GM23338 (cell line): ENCODE results near the gene MAP2K3. TPM values are rescaled to one million over a fixed set of nuclear protein-coding genes. Genes with fewer than 3 reads are reported as not detected.

Experiments
- ATAC-seq: fragments of 200-7000 bp; cut with Tn5 transposase; 3 replicates; pipeline ENCODE4 v1.9.1; 2020
- DNase-seq: peaks from one replicate; pipeline ENCODE4 v3.0.0-alpha.2; 2015; ENCODE audit warnings: low spot score
- H2AFZ ChIP-seq: fragments of 200-600 bp; sonication (generic); 2 replicates; pipeline ENCODE4 v1.8.0; 2016; ENCODE audit warnings: antibody characterized with exemption, mild to moderate bottlenecking, moderate library complexity
- H3F3A ChIP-seq: fragments of 200-600 bp; sonication (generic); replicated peaks from 2 replicates; pipeline ENCODE4 v1.8.0; 2017; ENCODE audit warnings: antibody characterized with exemption, mixed run types, low read depth
- H3K27ac ChIP-seq: fragments of 200-600 bp; sonication (generic); 2 replicates; pipeline ENCODE4 v1.6.1; 2016; ENCODE audit warnings: low read depth
- H3K27me3 ChIP-seq: fragments of 200-600 bp; sonication (generic); 2 replicates; pipeline ENCODE4 v1.8.0; 2016; ENCODE audit warnings: mild to moderate bottlenecking, mixed run types, moderate library complexity; ENCODE audit not compliant: insufficient read depth
- H3K36me3 ChIP-seq: fragments of 200-600 bp; sonication (generic); 2 replicates; pipeline ENCODE4 v1.8.0; 2016; ENCODE audit warnings: mild to moderate bottlenecking; ENCODE audit not compliant: insufficient read depth
- H3K4me1 ChIP-seq: fragments of 200-600 bp; sonication (generic); 2 replicates; pipeline ENCODE4 v1.8.0; 2016; ENCODE audit warnings: mild to moderate bottlenecking, moderate library complexity; ENCODE audit not compliant: insufficient read depth
- H3K4me2 ChIP-seq: fragments of 200-600 bp; sonication (generic); 2 replicates; pipeline ENCODE4 v1.7.1; 2017; ENCODE audit warnings: mixed run types
- H3K4me3 ChIP-seq: fragments of 200-600 bp; sonication (generic); 2 replicates; pipeline ENCODE4 v1.6.1; 2016; ENCODE audit warnings: mixed run types
- H3K79me2 ChIP-seq: fragments of 200-600 bp; sonication (generic); replicated peaks from 2 replicates; pipeline ENCODE4 v1.8.0; 2017; ENCODE audit warnings: mild to moderate bottlenecking; ENCODE audit not compliant: insufficient read depth
- H3K9me2 ChIP-seq: fragments of 200-600 bp; sonication (generic); 2 replicates; pipeline ENCODE4 v1.8.0; 2017; ENCODE audit not compliant: insufficient read depth
- H4K20me1 ChIP-seq: fragments of 200-600 bp; sonication (generic); replicated peaks from 2 replicates; pipeline ENCODE4 v1.8.0; 2017; ENCODE audit warnings: mild to moderate bottlenecking; ENCODE audit not compliant: insufficient read depth
- H3K27ac Mint-ChIP-seq: 2 replicates; pipeline ENCODE4 v1.8.0; 2020; ENCODE audit warnings: inconsistent platforms, mild to moderate bottlenecking, moderate library complexity, mixed read lengths
- H3K27me3 Mint-ChIP-seq: 3 replicates; pipeline ENCODE4 v1.8.0; 2022; ENCODE audit warnings: low read depth, mild to moderate bottlenecking, moderate library complexity, mixed read lengths, inconsistent platforms; ENCODE audit not compliant: insufficient read depth, poor library complexity
- H3K36me3 Mint-ChIP-seq: 3 replicates; pipeline ENCODE4 v1.8.0; 2021; ENCODE audit warnings: low read depth, mild to moderate bottlenecking, inconsistent platforms, moderate library complexity, mixed read lengths
- H3K4me1 Mint-ChIP-seq: 3 replicates; pipeline ENCODE4 v1.8.0; 2020; ENCODE audit warnings: mild to moderate bottlenecking, inconsistent platforms, mixed read lengths
- H3K4me3 Mint-ChIP-seq: 3 replicates; pipeline ENCODE4 v1.8.0; 2021; ENCODE audit warnings: moderate library complexity, mild to moderate bottlenecking, inconsistent platforms, mixed read lengths
- H3K9me3 Mint-ChIP-seq: 3 replicates; pipeline ENCODE4 v1.8.0; 2020; ENCODE audit warnings: moderate library complexity, mild to moderate bottlenecking, inconsistent platforms, mixed read lengths
- EZH2 ChIP-seq: fragments of 200-600 bp; sonication (generic); IDR thresholded peaks from one replicate; pipeline ENCODE4 v1.8.0; 2017; ENCODE audit warnings: antibody characterized with exemption, mild to moderate bottlenecking, low read depth; ENCODE audit not compliant: unreplicated experiment
- EZH2phosphoT487 ChIP-seq: fragments of 200-600 bp; sonication (generic); IDR thresholded peaks from one replicate; pipeline ENCODE4 v1.8.1; 2018; ENCODE audit warnings: antibody characterized with exemption; ENCODE audit not compliant: unreplicated experiment
- JUNB ChIP-seq: IDR thresholded peaks from one replicate; pipeline ENCODE4 v1.6.1; 2016; ENCODE audit warnings: antibody characterized with exemption; ENCODE audit not compliant: unreplicated experiment
- NANOG ChIP-seq: IDR thresholded peaks from 2 replicates; pipeline ENCODE4 v1.6.1; 2016; ENCODE audit warnings: antibody characterized with exemption, borderline replicate concordance
- POLR2AphosphoS5 ChIP-seq: IDR thresholded peaks from 2 replicates; pipeline ENCODE4 v1.6.1; 2016; ENCODE audit warnings: antibody characterized with exemption, low read depth
- REST ChIP-seq: IDR thresholded peaks from one replicate; pipeline ENCODE4 v1.6.1; 2018; ENCODE audit warnings: antibody characterized with exemption; ENCODE audit not compliant: unreplicated experiment
- STAT1 ChIP-seq: IDR thresholded peaks from one replicate; pipeline ENCODE4 v1.6.1; 2016; ENCODE audit warnings: antibody characterized with exemption; ENCODE audit not compliant: unreplicated experiment
- ZNF114 ChIP-seq: fragments of 250-450 bp; sonication (Bioruptor Pico); IDR thresholded peaks from 2 replicates; pipeline ENCODE4 v1.5.0; 2020; ENCODE audit warnings: mild to moderate bottlenecking, moderate library complexity
- ZNF331 ChIP-seq: fragments of 250-450 bp; sonication (Bioruptor Pico); IDR thresholded peaks from 2 replicates; pipeline ENCODE4 v1.5.0; 2020; ENCODE audit warnings: low read depth, mild to moderate bottlenecking, moderate library complexity
- polyA plus RNA-seq: library from polyadenylated mRNA; unstranded; fragments of >200 nt; fragmentation: Nextera tagmentation; extraction: Ambion mirVana; gene quantifications from 2 replicates; pipeline ENCODE4 v1.2.1, GENCODE V29; 2016
- total RNA-seq: library from RNA; depleted of rRNA; stranded (reverse); fragments of >200 nt; shearing (Covaris generic); gene quantifications from 2 replicates; pipeline ENCODE4 v1.2.3, GENCODE V29; 2014
- TF ChIP-seq, protein P1 (sequence below), 2 experiments: fragments of 200-600 bp in 1 of 2; sonication (generic) in 1 of 2; conservative IDR thresholded peaks; 2 replicates each; pipeline versions ENCODE4 v1.5.1 to v1.6.1; 2016 to 2017; ENCODE audit warnings: antibody characterized with exemption in 2 of 2, low read depth in 2 of 2, mild to moderate bottlenecking in 2 of 2, moderate library complexity in 1 of 2

MAP2K3 gene
- total and polyA plus RNA-seq, 2 experiments from 2014 or later, result 28.5 to 31.7 TPM

GRCh38 chr17:21361020-21361809 is 76.7 kb downstream of the MAP2K3 start:
- Histone ChIP-seq H3K36me3 (no peaks in the 10 kb centered on the region), H3K4me2 (no peak overlapping the region), H3K27ac (no peak overlapping the region), H3K4me1 (no peaks in the 10 kb centered on the region; the same call in 1 of the 2 replicates), H3K27me3 (no peaks in the 10 kb centered on the region), H3F3A (no peaks in the 10 kb centered on the region), H2AFZ (no peak overlapping the region), H3K79me2 (no peaks in the 10 kb centered on the region), H4K20me1 (no peaks in the 10 kb centered on the region), H3K9me2 (no peaks in the 10 kb centered on the region; the same call in 1 of the 2 replicates), H3K4me3 (no peak overlapping the region)
- TF ChIP-seq, protein P1, sequence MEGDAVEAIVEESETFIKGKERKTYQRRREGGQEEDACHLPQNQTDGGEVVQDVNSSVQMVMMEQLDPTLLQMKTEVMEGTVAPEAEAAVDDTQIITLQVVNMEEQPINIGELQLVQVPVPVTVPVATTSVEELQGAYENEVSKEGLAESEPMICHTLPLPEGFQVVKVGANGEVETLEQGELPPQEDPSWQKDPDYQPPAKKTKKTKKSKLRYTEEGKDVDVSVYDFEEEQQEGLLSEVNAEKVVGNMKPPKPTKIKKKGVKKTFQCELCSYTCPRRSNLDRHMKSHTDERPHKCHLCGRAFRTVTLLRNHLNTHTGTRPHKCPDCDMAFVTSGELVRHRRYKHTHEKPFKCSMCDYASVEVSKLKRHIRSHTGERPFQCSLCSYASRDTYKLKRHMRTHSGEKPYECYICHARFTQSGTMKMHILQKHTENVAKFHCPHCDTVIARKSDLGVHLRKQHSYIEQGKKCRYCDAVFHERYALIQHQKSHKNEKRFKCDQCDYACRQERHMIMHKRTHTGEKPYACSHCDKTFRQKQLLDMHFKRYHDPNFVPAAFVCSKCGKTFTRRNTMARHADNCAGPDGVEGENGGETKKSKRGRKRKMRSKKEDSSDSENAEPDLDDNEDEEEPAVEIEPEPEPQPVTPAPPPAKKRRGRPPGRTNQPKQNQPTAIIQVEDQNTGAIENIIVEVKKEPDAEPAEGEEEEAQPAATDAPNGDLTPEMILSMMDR (conservative IDR thresholded peaks at IDR 0.05; ENCODE audit: low read depth in 2 of 2), result no peak
- TF ChIP-seq EZH2 (no peak), REST (no peak), STAT1 (no peak), NANOG (no peak), POLR2AphosphoS5 (no peak), EZH2phosphoT487 (no peak), ZNF114 (CRISPR knock-in tag) (no peak), JUNB (no peak), ZNF331 (CRISPR knock-in tag) (no peak)
- H3K4me3 Mint-ChIP-seq, result no peak overlapping the region
- peaks cover 4% of the 10 kb centered on the region; the same call in 1 of the 3 replicates for H3K9me3 Mint-ChIP-seq
- peaks cover 15% of the 10 kb centered on the region for H3K4me1 Mint-ChIP-seq
- peaks cover 5% of the 10 kb centered on the region for H3K27me3 Mint-ChIP-seq
- ATAC-seq (no peak), DNase-seq (no peak)
- H3K36me3 Mint-ChIP-seq, result no peaks in the 10 kb centered on the region; the same call in 2 of the 3 replicates
- no peak overlapping the region for H3K27ac Mint-ChIP-seq
